Activated CD8-positive, alpha-beta T cell treated with anti-CD3 and anti-CD28 coated beads, Interleukin-2, amount 10 ng/mL, durations not matched to agents 7 days and 5 days (primary cell): ENCODE measurements around the gene SH3RF1. TPM values are rescaled to one million over a fixed set of nuclear protein-coding genes. Genes with fewer than 3 reads are reported as not detected.

ENCODE experiments used
- ATAC-seq: fragments of 150-1000 bp; cut with Tn5 transposase; one replicate; pipeline ENCODE4 v1.10.0; 2021; ENCODE audit warnings: moderate library complexity
- CTCF ChIA-PET: fragments of 350-600 bp; sonication (Branson Sonifier 250); formaldehyde crosslinking; loops from one replicate; lab custom pipeline; 2021; ENCODE audit warnings: antibody characterized with exemption; lab: Charles Lee
- POLR2A ChIA-PET: fragments of 350-600 bp; sonication (Branson Sonifier 250); formaldehyde crosslinking; loops from one replicate; lab custom pipeline; 2021; ENCODE audit warnings: antibody characterized with exemption; lab: Charles Lee
- DNase-seq: peaks from one replicate; pipeline ENCODE4 v3.0.0-alpha.2; 2020
- H3K27ac Mint-ChIP-seq: one replicate; pipeline ENCODE4 v1.8.0; 2021; ENCODE audit warnings: mild to moderate bottlenecking, mixed read lengths
- H3K27me3 Mint-ChIP-seq: one replicate; pipeline ENCODE4 v1.8.0; 2021; ENCODE audit warnings: low read depth, mixed read lengths
- H3K36me3 Mint-ChIP-seq: one replicate; pipeline ENCODE4 v1.8.0; 2021; ENCODE audit warnings: low read depth, mixed read lengths
- H3K4me1 Mint-ChIP-seq: one replicate; pipeline ENCODE4 v1.8.0; 2021; ENCODE audit warnings: low read depth, mixed read lengths
- H3K4me3 Mint-ChIP-seq: one replicate; pipeline ENCODE4 v1.8.0; 2021; ENCODE audit warnings: mild to moderate bottlenecking, mixed read lengths
- H3K9me3 Mint-ChIP-seq: one replicate; pipeline ENCODE4 v1.8.0; 2022; ENCODE audit warnings: mixed read lengths; ENCODE audit not compliant: insufficient read depth
- total RNA-seq, 2 experiments: library from RNA; stranded (reverse); gene quantifications; one replicate each; pipeline ENCODE4 v1.2.3, GENCODE V29; 2021

Gene SH3RF1
- total RNA-seq, 2 experiments from 2014 or later: 0.08 to 0.18 TPM

GRCh38 chr4:169110633-169111032 is 160.1 kb downstream of the SH3RF1 start:
- no peaks in the 10 kb centered on the region for H3K27me3 Mint-ChIP-seq
- CTCF ChIA-PET: no interaction called here
- no peak for ATAC-seq
- H3K4me1 Mint-ChIP-seq: no peaks in the 10 kb centered on the region
- no peak for DNase-seq
- POLR2A ChIA-PET: no interaction called here
- no peaks in the 10 kb centered on the region for H3K9me3 Mint-ChIP-seq
- H3K27ac Mint-ChIP-seq: no peak overlapping the region
- no peak overlapping the region for H3K4me3 Mint-ChIP-seq
- no peaks in the 10 kb centered on the region for H3K36me3 Mint-ChIP-seq

GRCh38 chr4:169109035-169109675 is 161.6 kb downstream of the SH3RF1 start:
- Mint-ChIP-seq H3K9me3 (no peaks in the 10 kb centered on the region), H3K27me3 (no peaks in the 10 kb centered on the region), H3K27ac (no peak overlapping the region), H3K4me1 (no peaks in the 10 kb centered on the region), H3K36me3 (no peaks in the 10 kb centered on the region), H3K4me3 (no peak overlapping the region)
- DNase-seq (no peak), ATAC-seq (no peak)
- ChIA-PET CTCF (no interaction called here), POLR2A (no interaction called here)

GRCh38 chr4:169108303-169108702 is 162.5 kb downstream of the SH3RF1 start:
- no peaks in the 10 kb centered on the region for H3K27me3 Mint-ChIP-seq
- no peak overlapping the region for H3K4me3 Mint-ChIP-seq
- ATAC-seq: no peak
- POLR2A ChIA-PET: no interaction called here
- CTCF ChIA-PET: no interaction called here
- DNase-seq: no peak
- H3K4me1 Mint-ChIP-seq: no peaks in the 10 kb centered on the region
- H3K27ac Mint-ChIP-seq: no peak overlapping the region
- H3K36me3 Mint-ChIP-seq: no peaks in the 10 kb centered on the region
- H3K9me3 Mint-ChIP-seq: no peaks in the 10 kb centered on the region

GRCh38 chr4:169107528-169107927 is 163.2 kb downstream of the SH3RF1 start:
- CTCF ChIA-PET: no interaction called here

GRCh38 chr4:169106696-169107229 is 164.0 kb downstream of the SH3RF1 start:
- DNase-seq: no peak
- H3K4me1 Mint-ChIP-seq: no peaks in the 10 kb centered on the region

More at GRCh38 chr4:169107528-169107927, 163.2 kb downstream of the SH3RF1 start:
- Mint-ChIP-seq H3K9me3 (no peaks in the 10 kb centered on the region), H3K36me3 (no peaks in the 10 kb centered on the region), H3K4me3 (no peak overlapping the region), H3K27ac (no peak overlapping the region), H3K27me3 (no peaks in the 10 kb centered on the region), H3K4me1 (no peaks in the 10 kb centered on the region)
- DNase-seq (no peak), ATAC-seq (no peak)
- POLR2A ChIA-PET: no interaction called here

GRCh38 chr4:169105620-169106019 is 165.1 kb downstream of the SH3RF1 start:
- CTCF ChIA-PET: no interaction called here
- H3K4me1 Mint-ChIP-seq: no peaks in the 10 kb centered on the region

More at GRCh38 chr4:169106696-169107229, 164.0 kb downstream of the SH3RF1 start:
- H3K9me3 Mint-ChIP-seq: no peaks in the 10 kb centered on the region
- H3K27me3 Mint-ChIP-seq: no peaks in the 10 kb centered on the region
- no peaks in the 10 kb centered on the region for H3K36me3 Mint-ChIP-seq
- no peak overlapping the region for H3K27ac Mint-ChIP-seq
- H3K4me3 Mint-ChIP-seq: no peak overlapping the region
- ChIA-PET POLR2A (no interaction called here), CTCF (no interaction called here)
- no peak for ATAC-seq

GRCh38 chr4:169103966-169104412 is 166.8 kb downstream of the SH3RF1 start:
- Mint-ChIP-seq H3K9me3 (no peaks in the 10 kb centered on the region), H3K4me1 (no peaks in the 10 kb centered on the region), H3K27ac (no peak overlapping the region), H3K36me3 (no peaks in the 10 kb centered on the region), H3K4me3 (no peak overlapping the region), H3K27me3 (no peaks in the 10 kb centered on the region)
- POLR2A ChIA-PET: no interaction called here
- CTCF ChIA-PET: no interaction called here
- ATAC-seq (no peak), DNase-seq (no peak)

More at GRCh38 chr4:169105620-169106019, 165.1 kb downstream of the SH3RF1 start:
- no peak for ATAC-seq
- Mint-ChIP-seq H3K27ac (no peak overlapping the region), H3K9me3 (no peaks in the 10 kb centered on the region), H3K27me3 (no peaks in the 10 kb centered on the region), H3K36me3 (no peaks in the 10 kb centered on the region), H3K4me3 (no peak overlapping the region)
- DNase-seq: no peak
- POLR2A ChIA-PET: no interaction called here

- H3K36me3 Mint-ChIP-seq: no peaks in the 10 kb centered on the region
- DNase-seq (no peak), ATAC-seq (no peak)
- POLR2A ChIA-PET: no interaction called here
- H3K9me3 Mint-ChIP-seq: no peaks in the 10 kb centered on the region
- H3K4me1 Mint-ChIP-seq: no peaks in the 10 kb centered on the region
- CTCF ChIA-PET: no interaction called here
- no peaks in the 10 kb centered on the region for H3K27me3 Mint-ChIP-seq
- no peak overlapping the region for H3K27ac Mint-ChIP-seq
- H3K4me3 Mint-ChIP-seq: no peak overlapping the region
These were observed 168.7 kb downstream of the SH3RF1 start for GRCh38 chr4:169102026-169102425.

- ATAC-seq (no peak), DNase-seq (no peak)
- no peaks in the 10 kb centered on the region for H3K9me3 Mint-ChIP-seq
- no peaks in the 10 kb centered on the region for H3K27me3 Mint-ChIP-seq
- no peak overlapping the region for H3K4me3 Mint-ChIP-seq
- H3K27ac Mint-ChIP-seq: no peak overlapping the region
- no peaks in the 10 kb centered on the region for H3K4me1 Mint-ChIP-seq
- POLR2A ChIA-PET: no interaction called here
- CTCF ChIA-PET: no interaction called here
- no peaks in the 10 kb centered on the region for H3K36me3 Mint-ChIP-seq
These were observed 170.1 kb downstream of the SH3RF1 start for GRCh38 chr4:169100670-169101101.

GRCh38 chr4:169099771-169100180 is 171.0 kb downstream of the SH3RF1 start:
- Mint-ChIP-seq H3K4me3 (no peak overlapping the region), H3K27me3 (no peaks in the 10 kb centered on the region)
- CTCF ChIA-PET: no interaction called here

GRCh38 chr4:169098969-169099690 is 171.6 kb downstream of the SH3RF1 start:
- POLR2A ChIA-PET: no interaction called here
- Mint-ChIP-seq H3K4me1 (no peaks in the 10 kb centered on the region), H3K9me3 (no peaks in the 10 kb centered on the region), H3K27me3 (no peaks in the 10 kb centered on the region), H3K4me3 (no peak overlapping the region), H3K36me3 (no peaks in the 10 kb centered on the region), H3K27ac (no peak overlapping the region)
- no peak for ATAC-seq
- no peak for DNase-seq
- CTCF ChIA-PET: no interaction called here

More at GRCh38 chr4:169099771-169100180, 171.0 kb downstream of the SH3RF1 start:
- no peaks in the 10 kb centered on the region for H3K4me1 Mint-ChIP-seq
- no peak for ATAC-seq
- no peaks in the 10 kb centered on the region for H3K9me3 Mint-ChIP-seq
- H3K36me3 Mint-ChIP-seq: no peaks in the 10 kb centered on the region
- POLR2A ChIA-PET: no interaction called here
- no peak for DNase-seq
- no peak overlapping the region for H3K27ac Mint-ChIP-seq

- H3K4me3 Mint-ChIP-seq: no peak overlapping the region
- ChIA-PET POLR2A (no interaction called here), CTCF (no interaction called here)
- no peaks in the 10 kb centered on the region for H3K9me3 Mint-ChIP-seq
- no peaks in the 10 kb centered on the region for H3K4me1 Mint-ChIP-seq
- DNase-seq (no peak), ATAC-seq (no peak)
- H3K27me3 Mint-ChIP-seq: no peaks in the 10 kb centered on the region
- no peaks in the 10 kb centered on the region for H3K36me3 Mint-ChIP-seq
- H3K27ac Mint-ChIP-seq: no peak overlapping the region
These were observed 172.2 kb downstream of the SH3RF1 start for GRCh38 chr4:169098532-169098931.
